ENCODE data around the gene SIPA1L3.
A peak's percentile ranks its signal among the peaks of the same experiment; 100 is the strongest.

Gene SIPA1L3

GRCh38 chr19:38152461-38153379 lies 245.7 kb downstream of the SIPA1L3 start:
- no peaks in the 10 kb centered on the region for H3K27me3 ChIP-seq (ENCODE audit: control insufficient read depth in 3 of 3, insufficient read depth in 3 of 3, low read depth in 1 of 3, low read length in 3 of 3)
- no peak overlapping the region for H2AFZ ChIP-seq (ENCODE audit: low read length)

GRCh38 chr19:38155453-38155852 lies 248.4 kb downstream of the SIPA1L3 start:
- Histone ChIP-seq H3K27me3 (ENCODE audit: control insufficient read depth in 3 of 3, insufficient read depth in 3 of 3, low read depth in 1 of 3, low read length in 3 of 3) (no peaks in the 10 kb centered on the region), H3K9ac (ENCODE audit: low read depth, low read length, poor library complexity) (no peak overlapping the region), H2BK12ac (ENCODE audit: low read length) (no peak overlapping the region), H3K4me2 (ENCODE audit: insufficient read depth, low read length, poor library complexity, severe bottlenecking) (no peak overlapping the region), H2AFZ (ENCODE audit: low read length) (no peak overlapping the region), H3K36me3 (replicated peaks in 1 of 2; ENCODE audit: control insufficient read depth in 2 of 2, insufficient read depth in 2 of 2, low read length in 2 of 2) (peaks cover 21 to 58% of the 10 kb centered on the region in 2 donors), H3K14ac (ENCODE audit: low read length) (no peak overlapping the region), H3K23ac (ENCODE audit: low read depth, low read length, poor library complexity) (no peak overlapping the region), H2BK5ac (ENCODE audit: low read length) (no peak overlapping the region), H3K79me1 (ENCODE audit: low read depth, low read length) (peaks cover 2% of the 10 kb centered on the region), H3K18ac (ENCODE audit: low read length) (no peak overlapping the region), H3K4me3 (ENCODE audit: low read length in 2 of 2) (no peak overlapping the region), H2BK120ac (ENCODE audit: low read depth, low read length) (no peak overlapping the region), H2BK15ac (ENCODE audit: low read length) (no peak overlapping the region), H3K4ac (ENCODE audit: low read length) (no peak overlapping the region), H3K27ac (replicated peaks; ENCODE audit: low read length) (no peak overlapping the region), H3K4me1 (ENCODE audit: control insufficient read depth in 2 of 2, insufficient read depth in 1 of 2, low read depth in 1 of 2, low read length in 2 of 2) (no peaks in the 10 kb centered on the region), H2AK5ac (ENCODE audit: low read depth, low read length) (no peak overlapping the region), H4K91ac (ENCODE audit: low read depth, low read length, poor library complexity) (no peak overlapping the region), H4K8ac (ENCODE audit: low read depth, low read length) (no peak overlapping the region), H3K9me3 (replicated peaks in 1 of 2; ENCODE audit: control insufficient read depth in 2 of 2, insufficient read depth in 1 of 2, low read depth in 1 of 2, low read length in 2 of 2) (peaks cover 0 to 1% of the 10 kb centered on the region in 2 donors)
- DNase-seq (ENCODE audit: low spot score) = no peak
- no CpG with 5 or more reads among the region's 6 CpGs for WGBS, 2 donors (ENCODE audit: extremely low coverage in 2 of 2, insufficient read length in 2 of 2, insufficient replicate concordance in 1 of 2)

More at GRCh38 chr19:38152461-38153379, 245.7 kb downstream of the SIPA1L3 start:
- Histone ChIP-seq H2BK15ac (ENCODE audit: low read length) (no peak overlapping the region), H3K23ac (ENCODE audit: low read depth, low read length, poor library complexity) (peak overlapping the region; percentile 81), H4K8ac (ENCODE audit: low read depth, low read length) (no peak overlapping the region), H3K79me1 (ENCODE audit: low read depth, low read length) (no peaks in the 10 kb centered on the region), H2BK120ac (ENCODE audit: low read depth, low read length) (no peak overlapping the region), H3K4me2 (ENCODE audit: insufficient read depth, low read length, poor library complexity, severe bottlenecking) (no peak overlapping the region), H3K36me3 (replicated peaks in 1 of 2; ENCODE audit: control insufficient read depth in 2 of 2, insufficient read depth in 2 of 2, low read length in 2 of 2) (peaks cover 17 to 65% of the 10 kb centered on the region in 2 donors), H3K18ac (ENCODE audit: low read length) (no peak overlapping the region), H3K4ac (ENCODE audit: low read length) (no peak overlapping the region), H2BK12ac (ENCODE audit: low read length) (no peak overlapping the region), H2AK5ac (ENCODE audit: low read depth, low read length) (no peak overlapping the region), H3K14ac (ENCODE audit: low read length) (no peak overlapping the region), H3K9ac (ENCODE audit: low read depth, low read length, poor library complexity) (peak overlapping the region; percentile 17), H3K4me3 (ENCODE audit: low read length in 2 of 2) (no peak overlapping the region), H3K4me1 (ENCODE audit: control insufficient read depth in 2 of 2, insufficient read depth in 1 of 2, low read depth in 1 of 2, low read length in 2 of 2) (no peaks in the 10 kb centered on the region), H4K91ac (ENCODE audit: low read depth, low read length, poor library complexity) (no peak overlapping the region), H2BK5ac (ENCODE audit: low read length) (no peak overlapping the region), H3K27ac (replicated peaks; ENCODE audit: low read length) (no peak overlapping the region), H3K9me3 (replicated peaks in 1 of 2; ENCODE audit: control insufficient read depth in 2 of 2, insufficient read depth in 1 of 2, low read depth in 1 of 2, low read length in 2 of 2) (peaks cover 0 to 1% of the 10 kb centered on the region in 2 donors)
- no peak for DNase-seq (ENCODE audit: low spot score)
- WGBS, 2 donors (ENCODE audit: extremely low coverage in 2 of 2, insufficient read length in 2 of 2, insufficient replicate concordance in 1 of 2) = no CpG with 5 or more reads among the region's 40 CpGs

GRCh38 chr19:38158730-38159129 lies 251.7 kb downstream of the SIPA1L3 start:
- H2BK5ac ChIP-seq (ENCODE audit: low read length) = no peak overlapping the region
- H2AFZ ChIP-seq (ENCODE audit: low read length) = no peak overlapping the region
- H3K23ac ChIP-seq (ENCODE audit: low read depth, low read length, poor library complexity) = no peak overlapping the region
- H3K79me1 ChIP-seq (ENCODE audit: low read depth, low read length) = peaks cover 2% of the 10 kb centered on the region
- H2BK12ac ChIP-seq (ENCODE audit: low read length) = no peak overlapping the region
- WGBS, 2 donors (ENCODE audit: extremely low coverage in 2 of 2, insufficient read length in 2 of 2, insufficient replicate concordance in 1 of 2) = no CpG with 5 or more reads among the region's 5 CpGs
- H2BK120ac ChIP-seq (ENCODE audit: low read depth, low read length) = no peak overlapping the region
- no peak overlapping the region for H3K9ac ChIP-seq (ENCODE audit: low read depth, low read length, poor library complexity)
- no peaks in the 10 kb centered on the region for H3K4me1 ChIP-seq (ENCODE audit: control insufficient read depth in 2 of 2, insufficient read depth in 1 of 2, low read depth in 1 of 2, low read length in 2 of 2)
- H3K36me3 ChIP-seq (replicated peaks in 1 of 2; ENCODE audit: control insufficient read depth in 2 of 2, insufficient read depth in 2 of 2, low read length in 2 of 2) = peaks cover 25 to 54% of the 10 kb centered on the region in 2 donors
- H2AK5ac ChIP-seq (ENCODE audit: low read depth, low read length) = no peak overlapping the region
- no peak overlapping the region for H3K14ac ChIP-seq (ENCODE audit: low read length)
- no peaks in the 10 kb centered on the region for H3K27me3 ChIP-seq (ENCODE audit: control insufficient read depth in 3 of 3, insufficient read depth in 3 of 3, low read depth in 1 of 3, low read length in 3 of 3)
- no peak overlapping the region for H4K91ac ChIP-seq (ENCODE audit: low read depth, low read length, poor library complexity)
- H4K8ac ChIP-seq (ENCODE audit: low read depth, low read length) = no peak overlapping the region
- H3K9me3 ChIP-seq (replicated peaks in 1 of 2; ENCODE audit: control insufficient read depth in 2 of 2, insufficient read depth in 1 of 2, low read depth in 1 of 2, low read length in 2 of 2) = peaks cover 11 to 16% of the 10 kb centered on the region in 2 donors
- no peak overlapping the region for H3K18ac ChIP-seq (ENCODE audit: low read length)
- DNase-seq (ENCODE audit: low spot score) = no peak
- peak overlapping the region in 1 of 2 donors; percentile 3 for H3K4me3 ChIP-seq (ENCODE audit: low read length in 2 of 2)
- H3K27ac ChIP-seq (replicated peaks; ENCODE audit: low read length) = no peak overlapping the region
- H3K4ac ChIP-seq (ENCODE audit: low read length) = no peak overlapping the region
- H2BK15ac ChIP-seq (ENCODE audit: low read length) = no peak overlapping the region
- no peak overlapping the region for H3K4me2 ChIP-seq (ENCODE audit: insufficient read depth, low read length, poor library complexity, severe bottlenecking)

GRCh38 chr19:38162094-38162493 lies 255.1 kb downstream of the SIPA1L3 start:
- H3K4me1 ChIP-seq (ENCODE audit: control insufficient read depth in 2 of 2, insufficient read depth in 1 of 2, low read depth in 1 of 2, low read length in 2 of 2) = no peaks in the 10 kb centered on the region
- no peaks in the 10 kb centered on the region for H3K27me3 ChIP-seq (ENCODE audit: control insufficient read depth in 3 of 3, insufficient read depth in 3 of 3, low read depth in 1 of 3, low read length in 3 of 3)
- H3K23ac ChIP-seq (ENCODE audit: low read depth, low read length, poor library complexity) = no peak overlapping the region
- H2BK12ac ChIP-seq (ENCODE audit: low read length) = no peak overlapping the region
- no peak overlapping the region for H2BK15ac ChIP-seq (ENCODE audit: low read length)
- H2BK120ac ChIP-seq (ENCODE audit: low read depth, low read length) = no peak overlapping the region
- H3K4me3 ChIP-seq (ENCODE audit: low read length in 2 of 2) = no peak overlapping the region
- no peak overlapping the region for H3K27ac ChIP-seq (replicated peaks; ENCODE audit: low read length)
- H3K36me3 ChIP-seq (replicated peaks in 1 of 2; ENCODE audit: control insufficient read depth in 2 of 2, insufficient read depth in 2 of 2, low read length in 2 of 2) = peaks cover 34 to 58% of the 10 kb centered on the region in 2 donors
- no peak overlapping the region for H2BK5ac ChIP-seq (ENCODE audit: low read length)
- no peak overlapping the region for H3K14ac ChIP-seq (ENCODE audit: low read length)
- H2AFZ ChIP-seq (ENCODE audit: low read length) = no peak overlapping the region
- no peak overlapping the region for H4K8ac ChIP-seq (ENCODE audit: low read depth, low read length)
- no CpG with 5 or more reads among the region's 5 CpGs for WGBS, 2 donors (ENCODE audit: extremely low coverage in 2 of 2, insufficient read length in 2 of 2, insufficient replicate concordance in 1 of 2)
- no peak overlapping the region for H3K4me2 ChIP-seq (ENCODE audit: insufficient read depth, low read length, poor library complexity, severe bottlenecking)
- no peak overlapping the region for H3K4ac ChIP-seq (ENCODE audit: low read length)
- H3K9ac ChIP-seq (ENCODE audit: low read depth, low read length, poor library complexity) = no peak overlapping the region
- H3K9me3 ChIP-seq (replicated peaks in 1 of 2; ENCODE audit: control insufficient read depth in 2 of 2, insufficient read depth in 1 of 2, low read depth in 1 of 2, low read length in 2 of 2) = peaks cover 11 to 16% of the 10 kb centered on the region in 2 donors
- no peak overlapping the region for H2AK5ac ChIP-seq (ENCODE audit: low read depth, low read length)
- no peak overlapping the region for H4K91ac ChIP-seq (ENCODE audit: low read depth, low read length, poor library complexity)
- H3K18ac ChIP-seq (ENCODE audit: low read length) = no peak overlapping the region
- DNase-seq (ENCODE audit: low spot score) = no peak
- peaks cover 2% of the 10 kb centered on the region for H3K79me1 ChIP-seq (ENCODE audit: low read depth, low read length)

All from neuronal stem cell (in vitro differentiated cells).